RWPE1 (cell line): ENCODE measurements around the gene NQO1.

Experiments
- CTCF ChIA-PET: fragments of 350-600 bp; sonication (Branson Sonifier 250); formaldehyde crosslinking; extraction: SDS; loops from one replicate; lab custom pipeline; 2021; lab: Yijun Ruan, JAX
- POLR2A ChIA-PET: fragments of 400-600 bp; formaldehyde crosslinking; extraction: SDS; loops from one replicate; lab custom pipeline; 2020; ENCODE audit warnings: antibody characterized with exemption; ENCODE audit not compliant: low non-redundant PET; lab: Yijun Ruan, JAX
- DNase-seq: peaks from one replicate; pipeline ENCODE4 v3.0.0; 2012; ENCODE audit warnings: low spot score
- H3K27ac ChIP-seq: fragments of 450-650 bp; 2 replicates; pipeline ENCODE4 v1.5.1; 2017
- CTCF ChIP-seq: fragments of 450-650 bp; conservative IDR thresholded peaks from 2 replicates; pipeline ENCODE4 v1.5.1; 2017; ENCODE audit warnings: low read depth, mild to moderate bottlenecking

The NQO1 gene

GRCh38 chr16:69699915-69700314 lies 26.4 kb downstream of the NQO1 start:
- H3K27ac ChIP-seq: no peak overlapping the region
- CTCF ChIA-PET: interaction anchor here (0.6 to 0.7 kb wide), 2 partner anchors 62 to 853 kb away, joined by 3 read pairs; no protein-coding TSS in a partner anchor
- no peak for DNase-seq
- no peak for TF ChIP-seq CTCF
- POLR2A ChIA-PET: no interaction called here

- TF ChIP-seq CTCF: no peak
- ChIA-PET POLR2A (no interaction called here), CTCF (interaction anchor here (1.5 kb wide), 1 partner anchor 11 kb away, joined by 3 read pairs; no protein-coding TSS in a partner anchor)
- DNase-seq: no peak
- no peak overlapping the region for H3K27ac ChIP-seq
These were observed 28.0 kb downstream of the NQO1 start for GRCh38 chr16:69698404-69698803.

GRCh38 chr16:69693916-69694315 lies 32.4 kb downstream of the NQO1 start:
- no peak overlapping the region for H3K27ac ChIP-seq
- POLR2A ChIA-PET: no interaction called here
- DNase-seq: no peak
- CTCF ChIA-PET: no interaction called here
- no peak for TF ChIP-seq CTCF

- ChIA-PET CTCF (no interaction called here), POLR2A (no interaction called here)
- no peak overlapping the region for H3K27ac ChIP-seq
- DNase-seq: no peak
- no peak for TF ChIP-seq CTCF
These were observed 34.1 kb downstream of the NQO1 start for GRCh38 chr16:69691980-69692911.

- CTCF ChIA-PET: no interaction called here
- no peak for DNase-seq
- no peak overlapping the region for H3K27ac ChIP-seq
- POLR2A ChIA-PET: no interaction called here
- no peak for TF ChIP-seq CTCF
These were observed 37.8 kb downstream of the NQO1 start for GRCh38 chr16:69688589-69688988.

GRCh38 chr16:69680358-69680757 lies 46.0 kb downstream of the NQO1 start:
- ChIA-PET CTCF (no interaction called here), POLR2A (no interaction called here)
- no peak overlapping the region for H3K27ac ChIP-seq
- DNase-seq: no peak
- TF ChIP-seq CTCF: no peak
